ENCODE results near the gene NINJ1.
A peak's percentile ranks its signal among the peaks of the same experiment; 100 is the strongest.
"Not testable (repeated sequence)": the region's sequence is repeated elsewhere in the genome, so short reads cannot be mapped to it uniquely, and the experiment has no call there.

NINJ1 gene

DNA sequence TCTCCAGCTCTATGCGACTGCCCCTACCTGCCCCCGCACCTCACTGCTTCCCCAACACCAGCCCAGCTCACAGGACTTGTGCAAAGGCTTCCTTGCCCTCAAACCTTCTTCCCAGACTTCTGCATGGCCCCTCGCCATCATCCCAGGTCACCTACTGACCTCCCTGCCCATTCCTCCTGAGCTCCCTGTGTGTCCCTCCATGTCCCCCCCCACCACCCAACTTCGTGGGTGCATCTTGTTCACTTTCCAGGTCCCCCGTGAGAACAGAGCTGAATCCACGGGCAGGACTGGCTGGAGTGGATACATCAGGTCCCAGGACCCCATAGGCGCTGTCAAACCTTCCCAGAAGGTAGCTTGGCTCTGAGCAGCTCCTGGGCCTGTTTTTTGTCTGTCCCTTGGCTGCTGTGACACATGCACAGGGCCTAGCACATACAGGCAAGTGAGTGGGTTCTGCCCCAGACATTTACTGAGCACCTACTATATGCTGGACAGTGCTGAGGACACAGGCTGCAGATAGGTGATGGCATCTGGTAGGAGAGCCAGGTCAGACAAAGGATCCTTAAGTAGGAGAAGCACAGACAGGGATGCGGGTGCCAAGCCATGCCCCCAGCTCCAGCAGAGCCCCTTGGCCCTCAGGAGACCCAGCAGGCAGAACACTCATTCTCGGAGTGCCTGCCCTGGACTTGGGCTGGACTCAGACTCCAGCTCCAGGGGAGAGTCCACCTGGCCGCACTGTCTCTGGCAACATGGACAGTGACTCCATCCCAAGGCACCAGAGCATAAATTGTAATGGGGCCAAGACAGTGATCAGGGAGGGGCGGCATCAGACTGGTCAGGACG, 15.0 kb downstream of the NINJ1 start:
- no peak for DNase-seq (ENCODE audit: low spot score)

DNA sequence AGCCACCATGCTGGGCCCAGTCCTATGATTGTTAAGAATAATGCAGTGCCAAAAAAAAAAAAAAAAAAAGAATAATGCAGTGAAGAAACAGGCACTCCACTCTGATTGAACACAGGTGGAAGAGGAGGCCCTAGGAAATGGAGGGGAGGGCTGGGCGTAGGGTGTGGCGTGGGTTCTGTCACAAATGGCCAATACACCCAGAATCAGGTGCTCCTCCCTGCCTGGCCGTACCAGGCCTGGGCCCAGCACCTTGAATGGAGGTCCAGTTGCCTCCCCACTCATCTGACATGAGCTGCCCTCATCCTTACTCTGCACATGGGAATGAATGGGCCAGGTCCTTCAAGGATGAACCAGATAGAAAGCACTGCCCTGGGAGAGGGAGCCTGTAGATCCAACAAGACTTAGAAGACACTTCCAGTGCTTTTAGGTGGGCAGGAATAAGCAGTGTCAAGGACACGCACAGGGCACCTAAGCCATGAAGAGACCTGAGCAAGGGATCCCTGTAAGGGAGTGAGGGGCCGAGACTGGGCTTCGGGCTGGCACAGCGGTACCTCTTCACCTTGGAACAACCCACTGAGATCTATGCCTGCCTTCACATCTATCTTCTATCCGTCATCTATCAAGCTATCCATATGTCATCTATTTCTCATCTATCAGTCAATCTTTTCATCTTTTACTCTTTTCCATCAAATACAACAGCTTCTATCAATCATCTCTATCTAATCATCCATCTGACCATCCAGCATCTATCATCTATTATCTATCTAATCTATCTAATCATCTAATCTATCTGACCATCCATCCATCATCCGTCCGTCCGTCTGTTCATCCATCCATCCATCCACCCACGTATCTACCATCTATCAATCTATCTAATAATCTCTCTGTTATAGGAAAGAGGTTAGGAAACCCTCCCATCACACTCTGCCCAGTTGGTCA, 15.9 kb downstream of the NINJ1 start:
- no peak for DNase-seq (ENCODE audit: low spot score)

DNA sequence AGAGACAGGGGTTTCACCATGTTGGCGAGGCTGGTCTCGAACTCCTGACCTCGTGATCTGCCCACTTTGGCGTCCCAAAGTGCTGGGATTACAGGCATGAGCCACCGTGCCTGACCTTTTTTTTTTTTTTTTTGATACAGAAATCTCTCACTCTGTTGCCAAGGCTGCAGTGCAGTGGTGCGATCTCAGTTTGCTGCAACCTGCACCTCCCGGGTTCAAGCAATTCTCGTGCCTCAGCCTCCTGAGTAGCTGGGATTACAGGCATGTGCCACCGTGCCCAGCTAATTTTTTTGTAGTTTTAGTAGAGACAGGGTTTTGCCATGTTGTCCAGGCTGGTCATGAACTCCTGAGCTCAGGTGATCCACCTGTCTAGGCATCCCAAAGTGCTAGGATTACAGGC, 16.5 kb downstream of the NINJ1 start:
- DNase-seq (ENCODE audit: low spot score), result not testable (repeated sequence)

DNA sequence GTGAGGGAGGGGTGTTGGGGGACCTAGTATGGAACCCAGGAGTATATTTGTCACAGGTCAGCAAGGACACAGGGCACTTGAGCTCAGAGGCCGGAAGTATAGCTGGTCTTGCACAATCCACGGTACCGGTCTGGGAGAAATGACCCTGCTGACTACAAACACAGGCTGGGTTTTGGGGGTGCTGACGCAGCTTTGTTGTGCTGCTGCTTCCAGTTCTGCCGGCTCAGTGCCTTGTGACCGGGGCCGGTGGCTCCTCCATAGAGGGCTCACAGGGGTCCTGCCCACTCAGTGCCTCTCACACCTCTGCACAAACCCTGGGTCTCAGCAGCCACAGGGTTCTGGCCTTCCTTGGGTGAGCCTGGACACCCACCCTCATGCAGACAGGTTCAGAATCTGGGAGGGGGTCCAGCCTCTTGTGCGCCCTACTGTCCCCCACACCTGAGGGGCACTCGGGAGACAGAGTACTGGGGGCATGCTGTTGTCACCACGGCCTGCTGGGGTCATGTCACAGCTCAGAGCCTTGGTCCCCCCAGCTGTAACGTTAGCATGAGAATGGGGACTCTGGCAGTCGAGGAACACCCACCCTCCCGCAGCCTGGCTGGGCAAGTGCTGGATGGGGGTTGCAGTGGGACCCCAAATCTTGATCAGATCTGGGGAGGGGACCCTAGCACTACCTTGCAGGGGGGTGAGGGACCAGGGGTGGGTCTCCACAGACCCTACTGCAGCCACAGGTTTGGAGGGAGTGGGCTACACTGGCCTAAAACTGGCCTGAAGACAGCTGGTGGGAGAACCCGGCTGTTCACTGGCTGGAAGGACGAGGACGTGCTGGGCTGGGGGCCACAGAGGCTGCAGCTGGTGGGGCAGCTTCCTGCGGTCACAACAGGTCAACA, 17.7 kb downstream of the NINJ1 start:
- peak; percentile 69 for DNase-seq (ENCODE audit: low spot score)

DNA sequence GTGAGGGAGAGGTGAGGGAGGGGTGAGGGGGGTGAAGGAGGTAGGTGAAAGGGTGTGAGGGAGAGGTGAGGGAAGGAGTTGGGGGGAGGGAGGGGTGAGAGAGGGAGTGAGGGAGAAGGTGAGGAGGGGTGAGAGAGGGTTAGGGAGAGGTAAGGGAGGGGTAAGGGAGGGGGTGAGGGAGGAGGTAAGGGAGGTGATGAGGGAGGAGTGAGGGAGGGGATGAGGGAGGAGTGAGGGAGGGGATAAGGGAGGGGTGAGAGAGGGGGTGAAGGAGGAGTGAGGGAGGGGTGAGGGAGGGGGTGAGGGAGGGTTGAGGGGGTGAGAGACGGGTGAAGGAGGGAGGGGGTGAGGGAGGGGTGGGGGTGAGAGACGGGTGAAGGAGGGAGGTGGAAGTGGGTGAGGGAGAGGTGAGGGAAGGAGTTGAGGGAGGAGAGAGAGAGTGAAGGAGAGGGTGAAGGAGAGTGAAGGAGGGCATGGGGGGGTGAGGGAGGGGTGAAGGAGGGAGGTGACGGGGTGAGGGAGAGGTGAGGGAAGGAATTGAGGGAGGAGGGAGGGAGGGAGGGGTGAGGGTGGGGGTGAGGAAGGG, 18.5 kb downstream of the NINJ1 start:
- DNase-seq (ENCODE audit: low spot score), result no peak

DNA sequence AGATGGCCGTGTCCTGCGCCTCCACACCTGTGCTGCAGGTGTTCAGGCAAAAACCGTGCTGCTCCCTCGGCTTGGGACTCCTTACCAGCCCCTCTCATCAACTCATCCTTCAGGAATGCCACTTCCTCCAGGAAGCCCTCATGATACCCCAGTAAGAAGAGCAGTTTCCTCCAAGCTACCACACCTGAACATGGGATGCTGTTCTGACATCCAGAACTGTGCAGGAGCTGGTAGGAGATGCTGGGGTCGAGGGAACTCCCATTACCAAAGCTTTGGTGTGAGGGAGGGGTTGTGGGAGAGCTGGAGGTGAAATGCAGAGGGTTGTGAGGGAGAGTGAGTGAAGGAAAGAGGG, 19.1 kb downstream of the NINJ1 start:
- no peak for DNase-seq (ENCODE audit: low spot score)

DNA sequence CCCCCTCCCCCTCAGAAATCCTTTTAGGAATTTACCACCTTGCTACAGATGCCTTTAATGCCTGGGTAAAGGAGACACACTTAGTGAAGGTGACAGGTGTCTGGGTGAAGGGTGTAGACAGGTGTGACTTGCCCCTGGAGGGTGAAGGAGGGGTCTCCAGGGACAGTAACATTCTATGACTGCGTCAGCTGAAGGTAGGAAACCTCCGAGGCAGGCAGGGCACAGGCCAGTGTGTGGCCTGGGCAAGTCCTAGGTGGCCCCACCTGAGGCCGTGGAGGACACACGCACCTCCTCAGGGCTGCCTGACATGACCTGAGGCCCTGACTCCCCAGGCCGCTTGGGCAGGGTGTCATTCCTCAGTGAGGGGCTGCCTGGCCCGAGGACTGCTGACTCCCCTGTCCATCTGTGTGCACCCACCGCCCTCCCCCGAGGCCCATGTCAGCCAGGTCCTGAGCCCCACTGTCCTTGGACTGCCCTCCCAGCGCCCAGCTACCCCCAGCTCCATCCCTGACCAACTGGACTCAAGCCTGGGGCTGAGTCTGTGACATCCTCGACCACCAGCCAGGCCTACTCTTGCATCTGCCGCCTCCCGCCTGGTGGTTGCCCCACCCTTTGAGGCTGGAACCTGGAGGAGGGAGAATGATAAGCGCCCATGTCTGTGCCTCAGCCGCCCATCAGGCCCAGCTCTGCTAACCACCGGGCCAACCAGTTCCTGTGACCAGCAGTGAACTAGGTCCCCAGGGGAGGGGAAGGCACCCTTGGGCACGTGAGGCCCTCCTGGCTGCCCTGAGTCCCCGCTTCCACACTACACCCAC, 19.7 kb downstream of the NINJ1 start:
- no peak for DNase-seq (ENCODE audit: low spot score)

DNA sequence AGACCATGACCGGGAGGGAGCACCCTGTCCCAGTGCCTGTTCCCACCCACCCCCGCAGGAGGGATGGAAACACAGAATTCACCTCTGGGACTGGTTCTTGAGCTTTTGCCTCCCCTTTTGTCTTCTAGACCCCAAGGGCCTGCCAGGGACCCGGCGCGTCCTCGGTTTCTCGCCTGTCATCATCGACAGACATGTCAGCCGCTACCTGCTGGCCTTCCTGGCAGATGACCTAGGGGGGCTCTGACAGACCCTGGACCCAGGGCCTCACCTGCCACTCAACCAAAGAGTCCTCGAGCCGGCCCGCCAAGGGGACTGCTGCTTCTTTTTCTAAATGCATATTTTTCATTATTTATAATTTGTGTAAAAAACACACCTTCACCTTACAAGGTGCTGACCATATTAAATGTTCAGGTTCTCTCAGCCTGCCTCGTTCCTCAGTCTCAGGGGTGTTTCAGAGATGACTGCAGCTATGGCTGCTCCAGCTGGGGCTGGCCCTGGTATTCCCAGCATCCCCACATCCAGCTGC, 21.1 kb downstream of the NINJ1 start:
- DNase-seq (ENCODE audit: low spot score), result no peak

DNA sequence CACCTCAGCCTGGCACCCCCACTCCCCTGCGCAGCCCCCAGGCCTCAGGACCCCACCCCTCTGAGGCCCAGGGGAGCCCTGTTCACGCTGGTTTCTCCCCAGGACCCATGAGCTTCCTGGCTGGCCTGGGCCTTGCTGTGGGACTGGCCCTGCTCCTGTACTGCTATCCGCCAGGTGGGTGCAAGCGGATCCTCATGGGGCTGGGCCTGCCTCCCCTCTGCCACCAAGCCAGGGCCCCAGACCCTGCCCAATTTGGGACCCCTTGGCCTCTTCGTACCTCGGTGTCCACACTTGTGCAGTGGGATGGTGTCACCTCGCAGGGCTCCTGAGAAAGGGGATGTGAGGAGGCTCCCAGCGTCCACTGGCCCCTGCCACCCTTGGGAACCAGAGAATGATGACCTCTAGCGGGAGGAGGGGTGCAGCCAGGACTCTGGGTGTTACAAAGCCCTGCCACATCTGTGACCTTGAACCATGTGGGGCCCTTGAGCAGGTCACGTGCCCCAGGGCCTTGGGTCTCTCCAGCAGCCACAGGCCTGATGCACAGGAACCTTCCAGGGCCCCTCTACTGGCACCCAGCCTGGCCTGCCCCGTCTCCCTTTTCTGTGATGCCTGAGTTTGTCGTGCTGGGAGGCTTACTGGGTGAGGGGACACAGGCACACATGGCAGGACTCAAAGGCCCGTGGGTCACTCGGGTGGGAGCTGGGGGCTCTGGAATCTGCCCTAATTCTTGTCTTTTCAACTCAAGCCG, 21.8 kb downstream of the NINJ1 start:
- no peak for DNase-seq (ENCODE audit: low spot score)

DNA sequence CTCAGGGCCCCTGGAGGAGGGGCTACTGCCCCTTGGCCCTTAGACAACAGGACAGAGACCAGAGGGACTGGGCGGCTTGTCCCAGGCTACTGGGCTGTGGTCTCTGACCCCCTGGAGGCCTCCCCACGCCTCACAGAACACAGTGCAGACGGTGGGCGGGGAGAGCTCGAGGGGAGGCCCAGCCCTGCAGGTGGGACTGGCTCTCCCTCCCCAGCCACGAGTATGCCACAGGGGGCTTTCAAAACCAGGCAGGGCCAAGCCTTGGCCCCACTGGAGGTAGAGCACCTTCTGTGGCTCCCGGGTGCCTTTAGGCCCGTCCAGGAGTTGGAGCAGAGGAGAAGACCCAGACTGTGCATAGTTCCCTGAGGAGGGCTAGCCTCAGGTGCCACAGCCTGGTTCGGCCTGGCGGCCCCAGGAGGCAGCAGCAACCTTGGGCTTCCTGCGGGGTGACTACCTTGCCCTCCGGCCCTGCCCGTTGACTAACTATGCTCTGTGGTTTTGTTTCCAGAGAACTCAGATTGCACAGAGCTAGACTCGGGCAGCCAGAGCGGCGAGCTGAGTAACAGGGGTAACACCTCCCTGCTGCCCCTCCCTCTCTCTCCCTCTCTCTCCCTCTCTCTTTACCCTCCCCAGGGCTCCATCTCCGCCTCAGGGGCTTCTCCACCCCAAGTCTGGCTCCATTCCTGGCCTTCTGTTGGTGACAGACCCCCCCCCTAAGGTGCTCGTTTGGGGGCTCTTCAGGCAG, 22.5 kb downstream of the NINJ1 start:
- DNase-seq (ENCODE audit: low spot score), result no peak

DNA sequence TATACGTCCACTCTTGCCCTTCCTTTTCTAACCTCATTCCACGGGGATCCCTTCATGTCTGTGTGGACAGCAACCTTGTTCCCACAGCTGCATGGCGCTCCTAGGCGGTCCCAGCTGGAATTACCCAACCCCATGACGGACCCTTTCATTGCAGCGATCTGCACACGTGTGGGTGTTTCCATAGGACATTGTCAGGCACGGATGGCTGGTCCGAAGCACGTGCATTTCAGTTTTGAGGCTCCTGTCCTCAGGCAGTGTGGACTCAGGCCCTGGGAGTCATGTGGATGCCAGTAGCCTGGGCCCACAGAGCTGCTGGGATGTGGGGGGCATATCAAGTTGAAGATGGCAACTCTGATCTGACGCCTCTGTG, 23.1 kb downstream of the NINJ1 start:
- no peak for DNase-seq (ENCODE audit: low spot score)

DNA sequence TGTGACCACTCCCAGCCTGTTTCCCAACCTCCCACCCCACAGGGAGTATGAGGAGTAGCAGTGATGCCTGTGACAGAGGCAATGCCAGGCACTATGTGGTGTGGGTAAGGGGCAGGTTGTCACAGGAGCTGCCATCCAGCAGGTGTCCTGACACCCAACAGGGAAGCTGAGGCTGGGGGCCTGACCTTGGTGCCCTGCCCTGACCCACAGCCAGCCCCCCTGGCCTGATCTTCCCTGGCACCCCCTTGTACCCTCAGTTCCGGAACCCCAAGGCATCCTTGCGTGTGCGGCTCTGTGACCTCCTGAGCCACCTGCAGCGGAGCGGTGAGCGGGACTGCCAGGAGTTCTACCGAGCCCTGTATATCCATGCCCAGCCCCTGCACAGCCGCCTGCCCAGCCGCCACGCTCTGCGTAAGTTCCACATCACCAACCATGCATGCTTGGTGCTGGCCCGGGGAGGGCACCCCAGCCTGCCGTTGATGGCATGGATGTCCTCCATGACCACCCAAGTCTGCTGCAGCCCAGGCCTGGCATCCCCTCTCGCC, 23.7 kb downstream of the NINJ1 start:
- no peak for DNase-seq (ENCODE audit: low spot score)

DNA sequence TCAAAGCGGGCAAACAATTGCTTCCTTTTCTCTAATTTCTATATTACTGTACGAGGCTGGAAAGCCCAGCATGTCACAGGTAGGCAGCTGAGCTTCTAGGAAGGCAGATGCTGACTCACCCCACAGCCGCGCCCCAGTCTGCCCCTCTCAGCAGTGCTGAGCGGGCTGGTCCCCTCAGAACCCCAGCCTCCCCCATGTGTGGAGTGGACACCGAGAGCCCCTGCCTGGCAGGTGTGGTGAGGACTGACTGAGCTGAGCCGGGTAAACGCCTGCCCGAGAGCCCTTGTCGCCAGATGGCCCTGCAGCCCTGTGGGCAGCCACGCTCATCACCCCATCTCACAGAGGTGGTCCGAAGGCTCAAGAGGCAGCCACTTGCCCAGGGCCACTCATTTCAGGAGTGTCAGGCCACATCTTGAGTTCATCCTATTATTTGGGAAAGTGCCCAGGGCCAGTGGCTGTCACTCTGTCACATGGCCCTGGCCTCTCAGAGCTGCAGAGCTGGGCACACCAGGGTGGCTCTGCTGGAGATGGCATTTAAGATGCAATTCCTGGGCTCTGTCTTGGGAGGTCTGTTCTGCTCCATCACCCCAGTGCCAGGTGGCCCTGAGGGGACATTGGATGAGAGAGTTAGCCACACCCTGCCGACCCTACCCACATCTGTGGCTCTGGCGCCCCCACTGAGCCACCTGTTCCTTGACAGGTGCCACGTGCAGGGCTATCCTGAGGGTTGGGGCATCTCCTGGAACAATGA, 25.6 kb downstream of the NINJ1 start:
- no peak for DNase-seq (ENCODE audit: low spot score)

DNA sequence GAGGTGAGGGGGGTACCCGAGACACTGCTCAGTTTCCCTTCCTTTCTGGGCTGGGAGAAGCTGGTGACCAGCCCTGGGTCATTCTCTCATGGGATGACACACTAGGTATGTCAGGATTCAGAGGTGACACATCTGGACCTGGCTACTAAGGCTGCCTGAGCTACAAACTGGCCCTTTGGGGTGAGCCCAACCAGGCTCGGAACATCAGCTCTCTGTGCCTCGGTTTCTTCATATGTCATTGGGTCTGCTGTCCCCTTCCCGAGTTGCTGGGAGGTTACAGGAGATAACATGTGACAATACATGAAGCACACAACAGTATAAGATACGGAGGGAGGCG, 26.3 kb downstream of the NINJ1 start:
- no peak for DNase-seq (ENCODE audit: low spot score)

DNA sequence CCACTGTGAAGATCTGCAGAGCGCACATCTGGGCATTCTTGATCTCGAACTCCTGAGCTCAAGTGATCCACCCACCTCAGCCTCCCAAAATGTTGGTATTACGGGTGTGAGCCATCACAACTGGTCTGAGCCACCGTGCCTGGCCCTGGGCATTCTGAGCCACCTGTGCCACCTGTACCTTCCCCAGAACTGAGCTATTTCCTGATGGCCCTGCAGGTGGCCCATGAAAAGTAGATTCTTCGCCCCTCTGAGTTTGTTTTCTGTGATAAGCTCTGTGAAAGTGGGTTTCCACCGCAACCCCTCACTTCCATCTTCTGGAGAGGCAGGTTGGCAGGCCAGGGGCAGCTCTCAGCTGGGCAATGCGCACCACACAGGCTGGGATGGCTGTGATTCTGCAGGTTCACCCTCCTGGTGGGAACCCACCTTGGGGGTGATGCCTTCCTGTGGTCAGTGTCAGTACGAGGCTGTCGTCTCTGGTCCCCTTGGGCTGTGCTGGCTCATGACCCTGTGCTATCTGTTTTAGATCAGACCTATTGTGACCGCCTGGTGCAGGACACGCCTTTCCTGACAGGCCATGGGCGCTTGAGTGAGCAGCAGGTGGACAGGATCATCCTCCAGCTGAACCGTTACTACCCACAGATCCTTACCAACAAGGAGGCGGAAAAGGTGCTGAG, 26.8 kb downstream of the NINJ1 start:
- no peak for DNase-seq (ENCODE audit: low spot score)

DNA sequence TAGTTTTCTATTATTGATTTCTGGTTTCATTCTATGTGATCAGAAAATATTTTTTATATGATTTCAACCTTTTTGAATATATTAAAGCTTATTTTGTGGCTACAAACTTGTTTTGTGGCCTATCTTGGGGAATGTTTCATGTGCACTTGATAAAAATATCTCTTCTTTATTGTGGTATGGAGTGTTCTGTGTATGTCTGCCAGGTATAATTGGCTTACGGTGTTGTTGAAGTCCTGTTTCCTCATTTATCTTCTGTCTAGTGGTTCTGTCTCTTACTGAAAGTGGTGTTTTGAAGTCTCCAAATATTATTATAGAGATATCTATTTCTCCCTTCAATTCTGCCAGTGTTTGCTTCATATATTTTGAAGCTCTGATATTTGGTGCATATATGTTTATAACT, 28.4 kb downstream of the NINJ1 start:
- DNase-seq (ENCODE audit: low spot score), result no peak

DNA sequence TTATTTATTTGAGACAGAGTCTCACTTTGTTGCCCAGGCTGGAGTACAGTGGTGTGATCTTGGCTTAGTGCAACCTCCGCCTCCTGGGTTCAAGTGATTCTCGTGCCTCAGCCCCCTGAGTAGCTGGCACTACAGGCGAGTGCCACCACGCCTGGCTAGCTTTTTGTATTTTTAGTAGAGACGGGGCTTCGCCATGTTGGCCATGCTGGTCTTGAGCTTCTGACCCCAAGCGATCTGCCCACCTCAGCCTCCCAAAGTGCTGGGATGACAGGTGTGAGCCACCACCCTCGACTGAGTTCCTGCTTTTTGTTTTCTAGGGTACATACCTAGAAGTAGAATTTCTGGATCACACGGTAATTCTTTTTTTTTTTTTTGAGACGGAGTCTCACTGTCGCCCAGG, 33.0 kb downstream of the NINJ1 start:
- DNase-seq (ENCODE audit: low spot score), result not testable (repeated sequence)

DNA sequence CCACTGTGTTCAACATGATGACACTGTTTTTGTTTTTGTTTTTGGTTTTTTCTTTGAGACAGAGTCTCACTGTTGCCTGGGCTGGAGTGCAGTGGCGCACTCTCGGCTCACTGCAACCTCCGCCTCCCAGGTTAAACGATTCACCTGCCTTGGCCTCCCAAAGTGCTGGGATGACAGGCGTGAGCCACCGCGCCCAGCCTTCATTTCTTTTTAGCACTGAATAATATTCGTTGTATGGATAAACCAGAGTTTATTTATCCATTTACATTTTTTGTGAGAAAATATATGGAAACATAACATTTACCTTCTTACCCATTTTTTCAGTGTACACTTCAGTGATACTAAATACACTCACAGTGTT, 33.8 kb downstream of the NINJ1 start:
- DNase-seq (ENCODE audit: low spot score), result no peak
